Measurements from ENCODE around the gene MCRIP1. TPM values are rescaled to one million over a fixed set of nuclear protein-coding genes. Genes with fewer than 3 reads are reported as not detected.
A peak's percentile ranks its signal among the peaks of the same experiment; 100 is the strongest.

Gene MCRIP1
- polyA plus RNA-seq, 1 donor (not counting 4 experiments of a cell fraction or from before 2014, with no cell fraction given), result 17.7 TPM

DNA sequence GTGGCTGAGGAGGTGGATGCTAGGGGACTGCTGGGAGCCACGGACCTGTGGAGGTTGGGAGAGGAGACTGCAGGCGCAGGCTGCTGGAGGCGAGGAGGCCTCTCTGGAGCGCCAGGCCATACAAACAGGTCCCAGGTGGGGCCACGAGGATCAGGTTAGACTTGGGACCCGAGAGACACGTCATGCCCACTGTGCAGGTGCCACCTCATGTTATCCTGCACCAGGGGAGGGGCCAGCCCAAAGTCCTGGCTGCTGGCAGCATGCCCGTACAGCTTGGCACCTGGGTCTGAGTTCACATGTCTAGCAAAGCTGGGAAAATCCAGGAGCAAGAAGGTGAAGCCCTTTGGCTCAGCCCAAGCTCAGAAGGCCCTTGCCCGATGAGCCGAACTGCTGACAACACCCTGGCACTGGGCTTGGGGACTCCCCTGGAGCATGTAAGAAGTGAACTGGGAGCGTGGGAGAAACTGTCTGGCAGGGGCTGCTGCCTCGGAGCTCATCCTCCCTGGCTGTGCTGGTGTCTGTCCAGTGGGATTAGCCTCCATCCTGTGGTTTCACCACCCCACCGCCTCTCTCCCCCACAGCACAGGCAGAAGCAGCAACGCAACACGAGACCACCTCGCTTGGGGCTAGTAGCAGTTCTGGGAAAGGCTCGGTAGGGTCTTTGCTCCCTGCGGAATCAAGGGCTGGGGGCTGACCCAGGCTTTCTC is 32.8 kb upstream of the MCRIP1 start:
- Histone ChIP-seq H2AFZ (ENCODE audit: control insufficient read depth, low read length) (no peak overlapping the region), H3K4me3 (ENCODE audit: control insufficient read depth in 2 of 3, extremely low read depth in 1 of 3, insufficient read depth in 2 of 3, low read depth in 1 of 3, low read length in 3 of 3) (no peak overlapping the region), H3K9ac (ENCODE audit: control insufficient read depth, extremely low read depth, insufficient read depth, low read length) (peak overlapping the region; percentile 19), H3K9me1 (ENCODE audit: control insufficient read depth, extremely low read depth, insufficient read depth, low read length) (peaks cover 7% of the 10 kb centered on the region), H4K20me1 (ENCODE audit: control insufficient read depth, extremely low read depth, insufficient read depth, low read length) (peaks cover 19% of the 10 kb centered on the region), H3K79me2 (ENCODE audit: control insufficient read depth, insufficient read depth, low read length) (peaks cover 58% of the 10 kb centered on the region), H3K9me3 (ENCODE audit: control insufficient read depth, low read depth, low read length) (no peaks in the 10 kb centered on the region), H3K36me3 (ENCODE audit: control insufficient read depth in 2 of 2, extremely low read depth in 1 of 2, insufficient read depth in 2 of 2, low read length in 2 of 2) (peaks cover 21 to 38% of the 10 kb centered on the region in 2 experiments), H3K4me2 (ENCODE audit: control insufficient read depth, extremely low read depth, insufficient read depth, low read depth, low read length) (no peak overlapping the region), H3K27ac (ENCODE audit: control insufficient read depth, insufficient read depth, low read length) (no peak overlapping the region), H3K27me3 (ENCODE audit: control insufficient read depth, extremely low read depth, insufficient read depth, low read length) (no peaks in the 10 kb centered on the region), H3K4me1 (ENCODE audit: control insufficient read depth, extremely low read depth, insufficient read depth, low read length) (peaks cover 40% of the 10 kb centered on the region)
- FAIRE-seq (no peak), DNase-seq (ENCODE audit: low read depth, low spot score) (no peak)
- TF ChIP-seq, protein P1, sequence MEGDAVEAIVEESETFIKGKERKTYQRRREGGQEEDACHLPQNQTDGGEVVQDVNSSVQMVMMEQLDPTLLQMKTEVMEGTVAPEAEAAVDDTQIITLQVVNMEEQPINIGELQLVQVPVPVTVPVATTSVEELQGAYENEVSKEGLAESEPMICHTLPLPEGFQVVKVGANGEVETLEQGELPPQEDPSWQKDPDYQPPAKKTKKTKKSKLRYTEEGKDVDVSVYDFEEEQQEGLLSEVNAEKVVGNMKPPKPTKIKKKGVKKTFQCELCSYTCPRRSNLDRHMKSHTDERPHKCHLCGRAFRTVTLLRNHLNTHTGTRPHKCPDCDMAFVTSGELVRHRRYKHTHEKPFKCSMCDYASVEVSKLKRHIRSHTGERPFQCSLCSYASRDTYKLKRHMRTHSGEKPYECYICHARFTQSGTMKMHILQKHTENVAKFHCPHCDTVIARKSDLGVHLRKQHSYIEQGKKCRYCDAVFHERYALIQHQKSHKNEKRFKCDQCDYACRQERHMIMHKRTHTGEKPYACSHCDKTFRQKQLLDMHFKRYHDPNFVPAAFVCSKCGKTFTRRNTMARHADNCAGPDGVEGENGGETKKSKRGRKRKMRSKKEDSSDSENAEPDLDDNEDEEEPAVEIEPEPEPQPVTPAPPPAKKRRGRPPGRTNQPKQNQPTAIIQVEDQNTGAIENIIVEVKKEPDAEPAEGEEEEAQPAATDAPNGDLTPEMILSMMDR (optimal IDR thresholded peaks at IDR 0.05 in 1 of 3, IDR thresholded peaks at IDR 0.05 in 1 of 3, conservative IDR thresholded peaks at IDR 0.05 in 1 of 3; ENCODE audit: extremely low read depth in 1 of 3, insufficient read depth in 2 of 3, low read length in 3 of 3), result no peak
- no peak for TF ChIP-seq EZH2 (IDR thresholded peaks at IDR 0.05; ENCODE audit: low read length)
- dilution Hi-C loops (cut with MboI; ENCODE audit: extremely low pct_ligation_motif_present, low sequenced_read_pairs), result no loop called here

DNA sequence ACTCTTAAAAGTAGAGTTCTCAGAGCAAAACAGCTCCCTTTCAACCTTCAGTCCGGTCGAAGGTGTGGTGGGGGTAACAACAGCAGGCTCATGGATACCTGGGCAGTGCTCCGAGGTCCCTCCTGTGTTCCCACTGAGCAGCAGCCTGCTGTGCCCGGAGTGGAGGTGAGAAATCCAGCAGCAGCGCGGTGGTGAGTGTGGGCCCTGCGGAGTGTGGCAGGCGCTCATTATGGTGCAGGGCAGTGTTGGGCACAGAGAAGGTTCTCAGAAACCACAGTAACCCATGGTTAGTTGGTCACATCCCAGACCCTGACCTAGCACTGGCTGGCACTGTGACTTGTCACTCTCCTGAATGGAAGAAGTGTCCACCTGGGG is 32.3 kb upstream of the MCRIP1 start:
- dilution Hi-C loops (cut with MboI; ENCODE audit: extremely low pct_ligation_motif_present, low sequenced_read_pairs), result no loop called here
- DNase-seq (ENCODE audit: low read depth, low spot score) (no peak), FAIRE-seq (no peak)
- Histone ChIP-seq H3K27ac (ENCODE audit: control insufficient read depth, insufficient read depth, low read length) (no peak overlapping the region), H3K4me3 (ENCODE audit: control insufficient read depth in 2 of 3, extremely low read depth in 1 of 3, insufficient read depth in 2 of 3, low read depth in 1 of 3, low read length in 3 of 3) (no peak overlapping the region), H3K9me3 (ENCODE audit: control insufficient read depth, low read depth, low read length) (no peaks in the 10 kb centered on the region), H2AFZ (ENCODE audit: control insufficient read depth, low read length) (no peak overlapping the region), H3K27me3 (ENCODE audit: control insufficient read depth, extremely low read depth, insufficient read depth, low read length) (no peaks in the 10 kb centered on the region), H3K4me1 (ENCODE audit: control insufficient read depth, extremely low read depth, insufficient read depth, low read length) (peaks cover 40% of the 10 kb centered on the region), H3K79me2 (ENCODE audit: control insufficient read depth, insufficient read depth, low read length) (peaks cover 53% of the 10 kb centered on the region), H3K36me3 (ENCODE audit: control insufficient read depth in 2 of 2, extremely low read depth in 1 of 2, insufficient read depth in 2 of 2, low read length in 2 of 2) (peaks cover 21 to 38% of the 10 kb centered on the region in 2 experiments), H4K20me1 (ENCODE audit: control insufficient read depth, extremely low read depth, insufficient read depth, low read length) (peaks cover 19% of the 10 kb centered on the region), H3K9me1 (ENCODE audit: control insufficient read depth, extremely low read depth, insufficient read depth, low read length) (peaks cover 7% of the 10 kb centered on the region), H3K9ac (ENCODE audit: control insufficient read depth, extremely low read depth, insufficient read depth, low read length) (no peak overlapping the region), H3K4me2 (ENCODE audit: control insufficient read depth, extremely low read depth, insufficient read depth, low read depth, low read length) (no peak overlapping the region)
- TF ChIP-seq EZH2 (IDR thresholded peaks at IDR 0.05; ENCODE audit: low read length), result no peak
- TF ChIP-seq, protein P1 (optimal IDR thresholded peaks at IDR 0.05 in 1 of 3, IDR thresholded peaks at IDR 0.05 in 1 of 3, conservative IDR thresholded peaks at IDR 0.05 in 1 of 3; ENCODE audit: extremely low read depth in 1 of 3, insufficient read depth in 2 of 3, low read length in 3 of 3), result no peak
